SK-N-SH treated with all-trans-retinoic acid at 6 μM for 48 hours (cell line): ENCODE data around the gene KCNK2.
A peak's percentile ranks its signal among the peaks of the same experiment; 100 is the strongest.
"Not testable (repeated sequence)": the region's sequence is repeated elsewhere in the genome, so short reads cannot be mapped to it uniquely, and the experiment has no call there.

Experiments
- ATAC-seq: fragments of 200-7000 bp; cut with Tn5 transposase; 3 replicates; pipeline ENCODE4 v1.9.1; 2020; ENCODE audit warnings: mild to moderate bottlenecking, moderate library complexity
- ARNTL ChIP-seq: fragments of 450-650 bp; formaldehyde crosslinking; IDR thresholded peaks from 2 replicates; pipeline ENCODE4 v1.5.0; 2020; ENCODE audit warnings: low read depth, mild to moderate bottlenecking, moderate library complexity, borderline replicate concordance
- CSRNP3 ChIP-seq: fragments of 250-450 bp; sonication (Bioruptor Pico); IDR thresholded peaks from 2 replicates; pipeline ENCODE4 v1.5.1; 2021; ENCODE audit warnings: mild to moderate bottlenecking, moderate library complexity
- ESRRG ChIP-seq: fragments of 250-450 bp; sonication (Bioruptor Pico); IDR thresholded peaks from 2 replicates; pipeline ENCODE4 v1.6.1; 2021; ENCODE audit warnings: mild to moderate bottlenecking
- ISL1 ChIP-seq: fragments of 250-450 bp; sonication (Bioruptor Pico); IDR thresholded peaks from 2 replicates; pipeline ENCODE4 v2.1.2; 2022; ENCODE audit warnings: mild to moderate bottlenecking, moderate library complexity
- OSR1 ChIP-seq: fragments of 250-450 bp; sonication (Bioruptor Pico); IDR thresholded peaks from 2 replicates; pipeline ENCODE4 v1.8.0; 2022; ENCODE audit warnings: moderate library complexity, mild to moderate bottlenecking, inconsistent platforms
- PATZ1 ChIP-seq: fragments of 250-450 bp; sonication (Bioruptor Pico); IDR thresholded peaks from 2 replicates; pipeline ENCODE4 v1.8.0; 2020; ENCODE audit warnings: mild to moderate bottlenecking, moderate library complexity, borderline replicate concordance
- PPARA ChIP-seq: fragments of 250-450 bp; sonication (Bioruptor Pico); IDR thresholded peaks from 2 replicates; pipeline ENCODE4 v1.5.0; 2020; ENCODE audit warnings: mild to moderate bottlenecking, borderline replicate concordance
- RARB ChIP-seq: fragments of 250-450 bp; sonication (Bioruptor Pico); IDR thresholded peaks from 2 replicates; pipeline ENCODE4 v1.8.0; 2021; ENCODE audit warnings: mild to moderate bottlenecking, moderate library complexity
- SNAI2 ChIP-seq: fragments of 250-450 bp; sonication (Bioruptor Pico); IDR thresholded peaks from 2 replicates; pipeline ENCODE4 v1.5.0; 2020; ENCODE audit warnings: mild to moderate bottlenecking, moderate library complexity
- TCF4 ChIP-seq: fragments of 250-450 bp; sonication (Bioruptor Pico); IDR thresholded peaks from 2 replicates; pipeline ENCODE4 v1.8.0; 2021; ENCODE audit warnings: mild to moderate bottlenecking, moderate library complexity, borderline replicate concordance
- TOX ChIP-seq: fragments of 250-450 bp; sonication (Bioruptor Pico); IDR thresholded peaks from 2 replicates; pipeline ENCODE4 v1.8.0; 2021; ENCODE audit warnings: mild to moderate bottlenecking, moderate library complexity, borderline replicate concordance
- ZC3H10 ChIP-seq: fragments of 250-450 bp; sonication (Bioruptor Pico); IDR thresholded peaks from 2 replicates; pipeline ENCODE4 v1.5.1; 2021; ENCODE audit warnings: mild to moderate bottlenecking, moderate library complexity
- ZFP3 ChIP-seq: fragments of 250-450 bp; sonication (Bioruptor Pico); IDR thresholded peaks from 2 replicates; pipeline ENCODE4 v1.5.0; 2020; ENCODE audit warnings: mild to moderate bottlenecking, moderate library complexity
- ZNF70 ChIP-seq: fragments of 450-650 bp; formaldehyde crosslinking; IDR thresholded peaks from 2 replicates; pipeline ENCODE4 v1.5.0; 2020; ENCODE audit warnings: mild to moderate bottlenecking, moderate library complexity
- ZNF8 ChIP-seq: fragments of 450-650 bp; formaldehyde crosslinking; IDR thresholded peaks from 2 replicates; pipeline ENCODE4 v1.5.0; 2020; ENCODE audit warnings: mild to moderate bottlenecking, moderate library complexity
- TF ChIP-seq, protein P1 (sequence below): fragments of 250-450 bp; sonication (Bioruptor Pico); IDR thresholded peaks from 2 replicates; pipeline ENCODE4 v1.8.0; 2021; ENCODE audit warnings: low read depth, mild to moderate bottlenecking, moderate library complexity, borderline replicate concordance

Gene KCNK2

GRCh38 chr1:215160351-215160750, 77.8 kb downstream of the KCNK2 start:
- ATAC-seq: peak; percentile 22; the same call in 1 of the 3 replicates
- no peak for TF ChIP-seq ZC3H10
- TF ChIP-seq SNAI2 (CRISPR knock-in tag): no peak

GRCh38 chr1:215163144-215163543, 80.6 kb downstream of the KCNK2 start:
- not testable (repeated sequence) for ATAC-seq

GRCh38 chr1:215166886-215167285, 84.3 kb downstream of the KCNK2 start:
- no peak for TF ChIP-seq ESRRG (CRISPR knock-in tag)
- TF ChIP-seq PATZ1 (CRISPR knock-in tag): no peak
- TF ChIP-seq OSR1 (CRISPR knock-in tag): no peak
- TF ChIP-seq ZNF8 (CRISPR knock-in tag): no peak
- no peak for TF ChIP-seq TOX (CRISPR knock-in tag)
- TF ChIP-seq ZNF70: no peak
- TF ChIP-seq TCF4 (CRISPR knock-in tag): no peak
- no peak for TF ChIP-seq ZC3H10
- no peak for TF ChIP-seq RARB
- no peak for TF ChIP-seq ZFP3 (CRISPR knock-in tag)
- TF ChIP-seq SNAI2 (CRISPR knock-in tag): no peak
- no peak for TF ChIP-seq CSRNP3 (CRISPR knock-in tag)
- TF ChIP-seq, all 23 proteins: peak for 0
- ATAC-seq: no peak

DNA sequence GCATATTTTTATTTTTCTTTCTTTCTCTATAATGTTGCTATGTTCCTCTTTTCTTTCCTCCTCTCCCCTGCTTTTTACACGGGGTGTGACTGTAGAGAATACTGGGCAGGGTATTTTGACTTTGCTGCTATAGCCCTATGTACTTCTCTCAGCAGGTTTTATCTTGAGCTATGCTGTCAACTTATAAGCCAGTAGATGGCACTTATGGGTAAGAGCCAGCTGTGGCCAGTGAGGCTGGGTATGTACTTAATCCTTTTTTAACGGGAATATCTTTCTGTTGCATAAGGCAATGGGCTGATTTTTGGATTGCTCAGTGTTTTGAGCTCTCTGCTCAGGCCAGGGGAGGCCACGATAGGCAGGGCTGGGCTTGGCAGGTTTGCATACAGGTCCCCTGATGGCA, 99.0 kb downstream of the KCNK2 start:
- no peak for TF ChIP-seq PATZ1 (CRISPR knock-in tag)
- no peak for TF ChIP-seq ZNF8 (CRISPR knock-in tag)
- no peak for TF ChIP-seq ZFP3 (CRISPR knock-in tag)
- TF ChIP-seq PPARA (CRISPR knock-in tag): no peak
- no peak for TF ChIP-seq TCF4 (CRISPR knock-in tag)
- no peak for TF ChIP-seq SNAI2 (CRISPR knock-in tag)
- TF ChIP-seq ARNTL: no peak
- TF ChIP-seq, protein P1, sequence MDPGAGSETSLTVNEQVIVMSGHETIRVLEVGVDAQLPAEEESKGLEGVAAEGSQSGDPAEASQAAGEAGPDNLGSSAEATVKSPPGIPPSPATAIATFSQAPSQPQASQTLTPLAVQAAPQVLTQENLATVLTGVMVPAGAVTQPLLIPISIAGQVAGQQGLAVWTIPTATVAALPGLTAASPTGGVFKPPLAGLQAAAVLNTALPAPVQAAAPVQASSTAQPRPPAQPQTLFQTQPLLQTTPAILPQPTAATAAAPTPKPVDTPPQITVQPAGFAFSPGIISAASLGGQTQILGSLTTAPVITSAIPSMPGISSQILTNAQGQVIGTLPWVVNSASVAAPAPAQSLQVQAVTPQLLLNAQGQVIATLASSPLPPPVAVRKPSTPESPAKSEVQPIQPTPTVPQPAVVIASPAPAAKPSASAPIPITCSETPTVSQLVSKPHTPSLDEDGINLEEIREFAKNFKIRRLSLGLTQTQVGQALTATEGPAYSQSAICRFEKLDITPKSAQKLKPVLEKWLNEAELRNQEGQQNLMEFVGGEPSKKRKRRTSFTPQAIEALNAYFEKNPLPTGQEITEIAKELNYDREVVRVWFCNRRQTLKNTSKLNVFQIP (CRISPR knock-in tag): no peak
- TF ChIP-seq ISL1: no peak
- TF ChIP-seq RARB: no peak
- TF ChIP-seq ZNF70: no peak
- TF ChIP-seq TOX (CRISPR knock-in tag): no peak
- no peak for ATAC-seq

- TF ChIP-seq, protein P1 (CRISPR knock-in tag): no peak
- no peak for TF ChIP-seq ZFP3 (CRISPR knock-in tag)
- no peak for TF ChIP-seq TCF4 (CRISPR knock-in tag)
- no peak for TF ChIP-seq RARB
- ATAC-seq: no peak
These were observed 102.6 kb downstream of the KCNK2 start for GRCh38 chr1:215185067-215185620.
